Vagina (tissue), 2 donors: ENCODE data around the gene AIMP1.

Experiments used
- CTCF ChIP-seq, 3 experiments: fragments of 450-650 bp in 2 of 3; fragments of 200-600 bp in 1 of 3; sonication (generic) in 1 of 3; IDR thresholded peaks; one replicate each; pipeline ENCODE4 v1.5.1; 2017 to 2019; ENCODE audit warnings: antibody characterized with exemption in 3 of 3, mild to moderate bottlenecking in 2 of 3, moderate library complexity in 2 of 3
- POLR2A ChIP-seq, 2 donors: fragments of 450-650 bp; IDR thresholded peaks; one replicate each; pipeline ENCODE4 v1.6.1; 2017; ENCODE audit warnings: antibody characterized with exemption in 2 of 2, mild to moderate bottlenecking in 2 of 2, moderate library complexity in 2 of 2
- POLR2AphosphoS5 ChIP-seq, 2 donors: sonication (generic); formaldehyde crosslinking; IDR thresholded peaks; one replicate each; pipeline ENCODE4 v1.9.0; 2017; ENCODE audit warnings: antibody characterized with exemption in 2 of 2, mild to moderate bottlenecking in 2 of 2, low read depth in 1 of 2; ENCODE audit not compliant: insufficient read depth in 1 of 2

GRCh38 chr4:106304632-106305031 lies 11.7 kb upstream of the AIMP1 start:
- TF ChIP-seq CTCF (IDR thresholded peaks at IDR 0.05) (no peak), POLR2A (IDR thresholded peaks at IDR 0.05) (no peak), POLR2AphosphoS5 (IDR thresholded peaks at IDR 0.05; ENCODE audit: insufficient read depth in 1 of 2, low read depth in 1 of 2) (no peak)
